ENCODE results near the gene MPIG6B.

DNA sequence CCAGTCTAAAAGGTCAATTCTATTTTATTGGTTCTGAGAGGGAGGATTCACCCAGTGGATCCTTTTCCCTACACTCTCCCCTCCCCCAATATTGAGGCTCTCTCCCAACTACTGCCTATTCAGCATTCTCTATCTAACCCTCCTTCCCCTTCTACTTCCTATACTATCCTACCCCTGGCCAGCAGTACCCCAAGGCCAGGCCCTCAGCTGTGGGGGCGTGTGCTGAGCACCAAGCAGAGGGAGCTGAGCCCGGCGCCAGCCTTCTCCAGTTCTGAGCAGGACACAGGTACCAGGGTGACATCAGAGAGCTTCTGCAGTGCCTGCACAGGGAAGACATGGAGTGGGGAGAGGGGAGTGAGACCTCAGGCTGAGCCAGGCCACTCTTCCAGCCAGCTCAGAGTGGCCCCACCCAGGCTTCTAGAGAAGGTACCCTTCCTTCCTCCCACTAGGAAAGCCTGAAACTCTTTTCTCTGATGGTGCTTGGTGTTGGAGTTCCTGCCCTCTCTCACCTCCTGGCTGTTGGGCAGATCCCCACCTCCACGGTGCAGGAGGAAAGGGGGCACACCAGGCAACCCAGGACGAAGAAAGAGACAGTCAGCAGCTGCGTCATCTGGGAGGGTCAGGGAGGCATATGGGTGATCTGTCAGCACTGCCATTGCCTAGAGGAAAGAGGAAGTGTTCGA, 4.0 kb downstream of the MPIG6B start:
- TF ChIP-seq EZH2 (IDR thresholded peaks at IDR 0.05; ENCODE audit: borderline replicate concordance, low read depth, low read length, severe bottlenecking): no peak
- TF ChIP-seq, protein P1, sequence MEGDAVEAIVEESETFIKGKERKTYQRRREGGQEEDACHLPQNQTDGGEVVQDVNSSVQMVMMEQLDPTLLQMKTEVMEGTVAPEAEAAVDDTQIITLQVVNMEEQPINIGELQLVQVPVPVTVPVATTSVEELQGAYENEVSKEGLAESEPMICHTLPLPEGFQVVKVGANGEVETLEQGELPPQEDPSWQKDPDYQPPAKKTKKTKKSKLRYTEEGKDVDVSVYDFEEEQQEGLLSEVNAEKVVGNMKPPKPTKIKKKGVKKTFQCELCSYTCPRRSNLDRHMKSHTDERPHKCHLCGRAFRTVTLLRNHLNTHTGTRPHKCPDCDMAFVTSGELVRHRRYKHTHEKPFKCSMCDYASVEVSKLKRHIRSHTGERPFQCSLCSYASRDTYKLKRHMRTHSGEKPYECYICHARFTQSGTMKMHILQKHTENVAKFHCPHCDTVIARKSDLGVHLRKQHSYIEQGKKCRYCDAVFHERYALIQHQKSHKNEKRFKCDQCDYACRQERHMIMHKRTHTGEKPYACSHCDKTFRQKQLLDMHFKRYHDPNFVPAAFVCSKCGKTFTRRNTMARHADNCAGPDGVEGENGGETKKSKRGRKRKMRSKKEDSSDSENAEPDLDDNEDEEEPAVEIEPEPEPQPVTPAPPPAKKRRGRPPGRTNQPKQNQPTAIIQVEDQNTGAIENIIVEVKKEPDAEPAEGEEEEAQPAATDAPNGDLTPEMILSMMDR (IDR thresholded peaks at IDR 0.05; ENCODE audit: borderline replicate concordance, extremely low read depth, low read length, poor library complexity, severe bottlenecking): no peak
